Smooth muscle cell (in vitro differentiated cells): Measurements from ENCODE around the gene ZNF536. TPM values are rescaled to one million over a fixed set of nuclear protein-coding genes. Genes with fewer than 3 reads are reported as not detected.

ENCODE experiments used
- DNase-seq: peaks from one replicate; lab custom pipeline; 2025; ENCODE audit not compliant: unreplicated experiment; lab: John Stamatoyannopoulos, UW
- H2AFZ ChIP-seq: fragments of 200-600 bp; sonication (generic); 2 replicates; pipeline ENCODE4 v1.6.0; 2016; ENCODE audit warnings: antibody characterized with exemption, low read depth, mild to moderate bottlenecking
- H3F3A ChIP-seq: fragments of 200-600 bp; sonication (generic); 2 replicates; pipeline ENCODE4 v1.6.0; 2017; ENCODE audit warnings: antibody characterized with exemption, low read depth
- H3K27ac ChIP-seq: fragments of 200-600 bp; sonication (generic); 2 replicates; pipeline ENCODE4 v1.5.1; 2016; ENCODE audit warnings: low read depth, mild to moderate bottlenecking
- H3K27me3 ChIP-seq: fragments of 200-600 bp; sonication (generic); 2 replicates; pipeline ENCODE4 v1.6.1; 2016; ENCODE audit warnings: low read depth, mild to moderate bottlenecking
- H3K36me3 ChIP-seq: fragments of 200-600 bp; sonication (generic); 2 replicates; pipeline ENCODE4 v1.5.1; 2016; ENCODE audit warnings: low read depth
- H3K4me1 ChIP-seq: fragments of 200-600 bp; sonication (generic); 2 replicates; pipeline ENCODE4 v1.5.1; 2016; ENCODE audit warnings: low read depth
- H3K4me2 ChIP-seq: fragments of 200-600 bp; sonication (generic); 2 replicates; pipeline ENCODE4 v1.6.0; 2016; ENCODE audit warnings: mild to moderate bottlenecking
- H3K4me3 ChIP-seq: fragments of 200-600 bp; sonication (generic); 2 replicates; pipeline ENCODE4 v1.5.1; 2016; ENCODE audit warnings: mild to moderate bottlenecking
- H3K79me2 ChIP-seq: fragments of 200-600 bp; sonication (generic); 2 replicates; pipeline ENCODE4 v1.6.0; 2016; ENCODE audit warnings: low read depth, mild to moderate bottlenecking
- H3K9ac ChIP-seq: fragments of 200-600 bp; sonication (generic); 2 replicates; pipeline ENCODE4 v1.6.0; 2016; ENCODE audit warnings: low read depth
- H3K9me3 ChIP-seq: fragments of 200-600 bp; sonication (generic); replicated peaks from 2 replicates; pipeline ENCODE4 v1.5.1; 2016; ENCODE audit warnings: low read depth
- H4K20me1 ChIP-seq: fragments of 200-600 bp; sonication (generic); 2 replicates; pipeline ENCODE4 v1.6.0; 2016; ENCODE audit warnings: low read depth
- WGBS: methylation state at CpG from one replicate; pipeline ENCODE4 v1.1.7; 2016; ENCODE audit warnings: low lambda C conversion rate; 5-methylcytosine and 5-hydroxymethylcytosine counted together
- polyA plus RNA-seq: library from polyadenylated mRNA; unstranded; fragments of >200 nt; fragmentation: Nextera tagmentation; extraction: Ambion mirVana; gene quantifications from 2 replicates; pipeline ENCODE4 v1.2.1, GENCODE V29; 2016
- total RNA-seq: library from RNA; depleted of rRNA; stranded (reverse); fragments of >200 nt; gene quantifications from 2 replicates; pipeline ENCODE4 v1.2.3, GENCODE V29; 2014
- TF ChIP-seq, protein P1 (sequence below): fragments of 200-600 bp; sonication (generic); IDR thresholded peaks from 2 replicates; pipeline ENCODE4 v1.5.1; 2017; ENCODE audit warnings: borderline replicate concordance, mild to moderate bottlenecking, antibody characterized with exemption; ENCODE audit not compliant: insufficient read depth, poor library complexity, severe bottlenecking

Gene ZNF536
- not detected in 2 replicates for total RNA-seq
- polyA plus RNA-seq = not detected in 2 replicates

DNA sequence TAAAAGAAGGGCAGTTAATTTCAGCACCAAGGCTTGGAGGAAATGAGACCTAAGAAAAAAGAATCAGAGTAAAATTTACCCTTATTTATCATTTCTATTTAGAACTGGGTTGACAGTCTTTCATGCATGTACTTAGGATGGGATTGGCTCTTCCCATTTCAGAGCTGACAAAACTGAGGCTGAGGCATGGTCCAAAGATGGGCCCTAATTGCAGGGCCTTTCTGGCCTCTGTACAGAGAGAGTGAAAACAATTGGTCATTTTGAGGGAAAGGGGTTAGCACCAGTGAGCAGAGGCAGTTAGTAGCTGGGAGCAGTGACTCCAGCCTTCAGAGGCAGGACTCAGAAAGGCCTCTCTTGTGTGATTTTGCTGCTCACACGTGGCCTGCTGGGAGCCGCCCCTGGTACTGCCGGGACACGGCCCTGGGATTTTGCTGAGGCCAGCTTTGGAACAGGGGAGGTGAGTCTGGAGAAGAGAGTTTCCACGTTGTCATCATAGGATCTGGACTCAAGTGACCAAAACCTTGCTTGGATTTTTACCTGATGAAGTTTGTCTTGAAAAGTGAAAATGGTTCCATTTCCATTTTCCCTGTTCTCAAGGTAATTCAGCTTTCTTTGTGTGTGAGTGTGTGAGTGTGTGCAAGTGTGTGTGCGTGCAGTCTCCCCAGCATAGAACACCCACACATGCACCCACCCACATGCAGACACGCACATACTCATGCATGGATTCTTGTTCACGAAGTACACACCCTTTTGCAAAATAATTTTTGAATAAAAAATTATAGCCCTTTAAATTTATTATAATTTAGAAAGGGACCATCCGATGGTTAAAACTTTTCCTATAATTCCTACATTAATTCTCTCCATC is at the start of gene ZNF536:
ZNF536 (plus strand) TSS at position 425 of the 865 bp plus-strand sequence. CDS start 71,179 bp downstream, outside the sequence.
- Histone ChIP-seq H3K4me2 (no peak within 1 kb of the TSS), H3K27me3 (peaks cover 98% of the 10 kb centered on the region)
- 68% methylated on average over 9 of the region's 9 CpGs for WGBS

DNA sequence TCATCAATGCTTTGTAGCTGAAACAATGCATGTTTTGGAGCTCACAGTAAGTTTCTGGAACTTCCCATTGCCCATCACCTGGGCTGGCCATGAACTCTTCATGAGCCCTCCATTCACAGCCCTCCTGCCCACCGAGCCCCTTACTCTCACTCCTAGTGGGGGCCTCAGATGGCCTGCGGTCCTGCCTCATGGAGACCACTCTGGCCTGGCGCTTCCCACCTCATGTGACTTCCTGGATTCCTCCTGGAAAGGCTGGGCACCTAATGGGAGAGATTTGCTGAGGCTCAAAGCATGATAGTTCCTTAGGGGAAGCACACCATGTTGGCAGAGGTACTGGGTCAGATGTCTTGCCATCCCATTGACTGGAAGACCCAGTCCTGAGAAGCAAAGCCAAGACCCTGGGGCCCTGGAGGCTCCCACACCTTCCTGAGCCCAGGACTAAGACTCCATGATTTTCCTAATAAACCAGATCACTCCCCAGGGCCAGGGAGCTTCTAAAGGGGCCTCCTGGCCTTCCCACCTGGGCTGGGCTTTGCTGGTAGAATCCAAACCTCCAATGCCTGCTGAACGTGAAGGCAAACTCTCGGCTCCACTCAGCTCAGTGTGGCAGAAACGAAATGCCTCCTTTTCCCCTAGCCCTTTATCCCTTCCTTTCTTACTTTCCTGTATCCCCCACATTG is 49.4 kb upstream of the ZNF536 start:
- no peak for DNase-seq
- WGBS = 81% methylated on average over 6 of the region's 6 CpGs
- Histone ChIP-seq H3F3A (no peaks in the 10 kb centered on the region), H4K20me1 (no peaks in the 10 kb centered on the region), H3K27me3 (no peaks in the 10 kb centered on the region), H3K27ac (no peak overlapping the region), H3K4me1 (no peaks in the 10 kb centered on the region), H3K36me3 (no peaks in the 10 kb centered on the region), H3K79me2 (no peaks in the 10 kb centered on the region), H3K9ac (no peak overlapping the region), H3K4me2 (no peak overlapping the region), H3K4me3 (no peak overlapping the region), H3K9me3 (no peaks in the 10 kb centered on the region), H2AFZ (no peak overlapping the region)
- TF ChIP-seq, protein P1, sequence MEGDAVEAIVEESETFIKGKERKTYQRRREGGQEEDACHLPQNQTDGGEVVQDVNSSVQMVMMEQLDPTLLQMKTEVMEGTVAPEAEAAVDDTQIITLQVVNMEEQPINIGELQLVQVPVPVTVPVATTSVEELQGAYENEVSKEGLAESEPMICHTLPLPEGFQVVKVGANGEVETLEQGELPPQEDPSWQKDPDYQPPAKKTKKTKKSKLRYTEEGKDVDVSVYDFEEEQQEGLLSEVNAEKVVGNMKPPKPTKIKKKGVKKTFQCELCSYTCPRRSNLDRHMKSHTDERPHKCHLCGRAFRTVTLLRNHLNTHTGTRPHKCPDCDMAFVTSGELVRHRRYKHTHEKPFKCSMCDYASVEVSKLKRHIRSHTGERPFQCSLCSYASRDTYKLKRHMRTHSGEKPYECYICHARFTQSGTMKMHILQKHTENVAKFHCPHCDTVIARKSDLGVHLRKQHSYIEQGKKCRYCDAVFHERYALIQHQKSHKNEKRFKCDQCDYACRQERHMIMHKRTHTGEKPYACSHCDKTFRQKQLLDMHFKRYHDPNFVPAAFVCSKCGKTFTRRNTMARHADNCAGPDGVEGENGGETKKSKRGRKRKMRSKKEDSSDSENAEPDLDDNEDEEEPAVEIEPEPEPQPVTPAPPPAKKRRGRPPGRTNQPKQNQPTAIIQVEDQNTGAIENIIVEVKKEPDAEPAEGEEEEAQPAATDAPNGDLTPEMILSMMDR = no peak

More for the DNA sequence above, at the start of gene ZNF536:
- no peak within 1 kb of the TSS for H3K27ac ChIP-seq
- peaks cover 13% of the 10 kb centered on the region for H3K4me1 ChIP-seq
- no peaks in the 10 kb centered on the region for H3K79me2 ChIP-seq
- TF ChIP-seq, protein P1 = no peak
- H3K9me3 ChIP-seq = no peaks in the 10 kb centered on the region
- no peaks in the 10 kb centered on the region for H3K36me3 ChIP-seq
- H2AFZ ChIP-seq = no peak within 1 kb of the TSS
- H3K4me3 ChIP-seq = no peak within 1 kb of the TSS
- no peak for DNase-seq
- no peaks in the 10 kb centered on the region for H3F3A ChIP-seq
- no peaks in the 10 kb centered on the region for H4K20me1 ChIP-seq
- H3K9ac ChIP-seq = no peak within 1 kb of the TSS

DNA sequence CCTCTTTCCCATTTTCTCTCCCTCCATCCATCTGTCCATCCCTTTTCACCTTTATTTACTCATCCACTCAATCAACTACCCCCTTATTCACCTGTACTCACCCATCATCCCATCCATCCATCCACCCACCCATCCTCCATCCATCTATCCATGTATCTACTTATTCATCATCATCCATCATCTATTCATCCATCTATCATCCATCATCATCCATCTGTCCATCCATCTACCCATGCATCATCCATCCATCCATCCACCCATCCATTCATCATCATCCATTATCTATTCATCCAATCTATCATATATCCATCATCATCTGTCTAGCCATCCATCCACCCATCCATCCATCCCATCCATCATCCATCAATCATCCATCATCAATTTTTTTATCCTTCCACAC is 48.3 kb upstream of the ZNF536 start:
- no peaks in the 10 kb centered on the region for H3K27me3 ChIP-seq
- no peaks in the 10 kb centered on the region for H3K9me3 ChIP-seq
- no peaks in the 10 kb centered on the region for H3F3A ChIP-seq
- no peak overlapping the region for H3K27ac ChIP-seq
- H2AFZ ChIP-seq = no peak overlapping the region
- no peaks in the 10 kb centered on the region for H4K20me1 ChIP-seq
- no peaks in the 10 kb centered on the region for H3K4me1 ChIP-seq
- DNase-seq = no peak
- TF ChIP-seq, protein P1 = no peak
- H3K9ac ChIP-seq = no peak overlapping the region
- H3K4me2 ChIP-seq = no peak overlapping the region
- no peaks in the 10 kb centered on the region for H3K36me3 ChIP-seq
- no peak overlapping the region for H3K4me3 ChIP-seq
- no peaks in the 10 kb centered on the region for H3K79me2 ChIP-seq
